ENCODE measurements around the gene SUCLG2.

The SUCLG2 gene

GRCh38 chr3:67495751-67496150 is 158.7 kb downstream of the SUCLG2 start:
- no peak for DNase-seq

DNA sequence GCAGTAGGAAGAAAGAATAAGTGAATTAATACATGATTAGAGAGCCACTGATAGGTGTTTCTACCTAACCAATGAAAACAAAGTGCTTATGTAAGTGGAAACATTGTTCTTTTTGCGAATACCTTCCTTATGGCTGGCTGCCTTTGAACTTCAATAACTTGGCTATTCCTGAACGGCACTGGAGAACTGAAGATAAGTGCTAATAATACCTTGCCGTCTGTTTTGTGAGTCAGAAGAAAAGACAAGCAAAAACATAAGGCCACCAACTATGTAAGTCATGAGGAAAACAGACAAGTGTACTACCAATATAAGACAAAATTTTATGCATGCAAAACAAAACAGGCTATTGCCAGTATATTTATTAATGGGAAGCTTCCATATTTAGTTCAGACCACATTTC is 160.6 kb downstream of the SUCLG2 start:
- no peak for DNase-seq

DNA sequence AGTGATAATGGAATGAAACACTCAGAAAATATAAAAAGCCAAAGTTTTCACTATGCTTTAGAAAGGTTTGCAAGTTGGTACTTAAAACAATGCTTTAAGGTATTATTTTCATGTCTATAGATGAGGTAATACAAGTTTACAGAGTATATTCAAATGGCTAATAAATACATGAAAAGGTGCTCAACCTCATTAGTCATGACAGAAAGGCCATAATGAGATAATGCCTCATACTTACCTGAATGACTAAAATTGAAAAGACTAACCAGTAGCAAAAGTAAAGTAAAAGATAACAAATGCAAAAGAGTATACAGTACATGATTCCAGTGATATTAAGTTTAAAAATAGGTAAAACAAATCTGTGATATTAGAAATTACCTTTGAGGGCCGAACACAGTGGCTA is 163.8 kb downstream of the SUCLG2 start:
- DNase-seq = no peak

DNA sequence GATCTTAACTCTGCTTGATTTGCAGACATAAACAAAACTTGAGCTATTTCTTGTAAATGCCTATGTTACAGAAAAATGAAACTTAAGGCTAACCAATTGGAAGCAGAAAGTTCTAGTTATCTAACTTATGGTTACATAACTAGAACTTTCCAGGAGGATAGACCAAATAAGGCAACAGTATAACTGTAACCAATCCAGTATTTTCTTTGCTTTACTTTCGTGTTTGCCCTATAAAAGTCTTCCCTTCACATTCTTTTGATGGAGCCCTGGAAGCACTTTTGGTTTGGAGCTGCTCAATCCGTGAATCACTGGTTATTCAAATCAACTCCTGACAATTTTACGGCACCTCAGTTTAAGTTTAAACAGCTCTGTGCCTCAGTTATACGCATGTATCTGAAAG is 164.6 kb downstream of the SUCLG2 start:
- DNase-seq = no peak

GRCh38 chr3:67487564-67488114 is 166.8 kb downstream of the SUCLG2 start:
- DNase-seq = no peak

- no peak for DNase-seq
These were observed 167.5 kb downstream of the SUCLG2 start for GRCh38 chr3:67486883-67487282.

DNA sequence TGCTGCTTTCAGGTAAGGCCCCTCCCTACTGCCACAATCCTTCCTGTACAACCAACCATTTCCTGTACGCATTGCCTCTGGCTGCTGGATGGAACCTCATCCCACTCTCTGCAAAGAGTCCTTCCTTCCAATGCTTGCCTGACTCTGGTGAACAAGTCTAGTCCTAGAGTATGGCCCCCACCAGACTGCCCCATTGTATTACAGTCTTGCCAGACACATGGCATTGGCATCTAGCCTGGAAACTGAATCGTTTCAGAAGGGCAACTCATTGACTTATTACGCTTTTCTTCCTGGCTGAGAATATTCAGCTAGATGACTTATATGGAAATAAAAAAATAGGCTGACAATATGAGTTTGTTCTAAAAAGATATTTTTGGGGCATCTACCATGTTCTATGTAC is 170.3 kb downstream of the SUCLG2 start:
- no peak for DNase-seq

GRCh38 chr3:67481126-67481525 is 173.3 kb downstream of the SUCLG2 start:
- DNase-seq = no peak

GRCh38 chr3:67478423-67478822 is 176.0 kb downstream of the SUCLG2 start:
- DNase-seq = no peak

- no peak for DNase-seq
These were observed 180.1 kb downstream of the SUCLG2 start for GRCh38 chr3:67474311-67474710.

- no peak for DNase-seq
These were observed 181.7 kb downstream of the SUCLG2 start for GRCh38 chr3:67472674-67473201.

- no peak for DNase-seq
These were observed 184.2 kb downstream of the SUCLG2 start for GRCh38 chr3:67470207-67470606.

GRCh38 chr3:67468511-67468910 is 185.9 kb downstream of the SUCLG2 start:
- DNase-seq = no peak

- no peak for DNase-seq
These were observed 190.8 kb downstream of the SUCLG2 start for GRCh38 chr3:67463656-67464055.

DNA sequence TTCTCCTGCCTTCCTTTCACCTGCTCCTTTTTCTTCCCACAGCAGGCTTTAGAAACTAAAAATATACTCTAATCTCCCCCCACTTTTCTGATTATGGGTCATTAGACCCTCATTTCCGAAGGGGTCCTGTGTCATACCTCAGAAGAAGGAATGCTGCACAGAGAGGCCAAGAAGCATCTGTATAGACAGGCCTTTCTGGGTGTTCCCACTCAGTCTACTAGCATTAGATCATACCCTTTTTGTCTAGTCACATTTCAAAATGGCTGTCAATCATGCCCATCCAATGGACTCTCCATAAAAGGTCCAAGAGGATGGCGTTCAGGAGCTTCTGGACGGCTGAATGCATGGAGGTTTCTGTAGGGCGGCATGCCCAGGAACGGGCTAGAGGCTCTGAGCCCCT is 192.2 kb downstream of the SUCLG2 start:
- DNase-seq = no peak

DNA sequence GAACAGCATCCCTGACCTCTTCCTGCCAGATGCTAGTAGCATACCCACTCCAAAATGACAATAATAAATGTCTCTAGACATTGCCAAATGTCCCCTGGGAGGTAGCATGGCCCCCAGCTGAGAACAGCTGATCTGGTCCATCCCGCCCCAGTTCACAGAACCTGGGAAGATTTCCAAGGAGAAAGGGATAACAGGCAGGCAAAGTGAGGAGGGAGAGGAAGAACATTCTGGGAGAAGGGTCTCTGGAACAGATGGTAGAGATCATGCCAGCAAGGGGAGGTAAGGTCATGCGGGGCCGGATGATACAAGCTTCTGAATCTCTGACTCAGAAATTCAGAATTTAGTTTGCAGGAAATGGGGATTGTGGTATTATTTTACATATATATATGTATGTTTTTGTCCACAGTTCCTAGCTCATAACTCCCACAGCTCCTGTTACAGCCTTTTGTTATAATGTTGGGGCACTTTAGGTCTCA is 192.7 kb downstream of the SUCLG2 start:
- no peak for DNase-seq

- no peak for DNase-seq
These were observed 193.4 kb downstream of the SUCLG2 start for GRCh38 chr3:67460841-67461510.

DNA sequence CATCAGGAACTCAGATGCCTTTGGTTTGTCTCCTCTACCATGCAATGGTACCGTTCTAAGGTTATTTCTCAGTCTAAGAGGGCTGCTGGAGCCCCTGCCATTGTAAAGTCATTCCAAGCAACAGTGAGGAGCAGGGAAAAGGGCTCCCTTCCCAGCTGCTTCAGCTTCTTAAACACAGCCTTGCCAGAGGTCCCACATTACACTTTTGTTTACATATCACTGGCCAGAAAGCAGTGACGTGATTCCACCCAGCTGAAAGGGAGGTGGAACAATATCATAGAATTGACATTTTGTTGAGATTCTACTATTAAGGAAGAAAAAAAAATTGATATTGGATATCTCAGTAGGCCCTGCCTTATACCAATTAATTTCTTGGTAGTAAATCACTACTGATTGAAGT is 194.6 kb downstream of the SUCLG2 start:
- DNase-seq = no peak

- DNase-seq = no peak
These were observed 195.4 kb downstream of the SUCLG2 start for GRCh38 chr3:67458896-67459530.

- DNase-seq = no peak
These were observed 196.0 kb downstream of the SUCLG2 start for GRCh38 chr3:67458408-67458807.

- no peak for DNase-seq
These were observed 200.8 kb downstream of the SUCLG2 start for GRCh38 chr3:67453628-67454027.

DNA sequence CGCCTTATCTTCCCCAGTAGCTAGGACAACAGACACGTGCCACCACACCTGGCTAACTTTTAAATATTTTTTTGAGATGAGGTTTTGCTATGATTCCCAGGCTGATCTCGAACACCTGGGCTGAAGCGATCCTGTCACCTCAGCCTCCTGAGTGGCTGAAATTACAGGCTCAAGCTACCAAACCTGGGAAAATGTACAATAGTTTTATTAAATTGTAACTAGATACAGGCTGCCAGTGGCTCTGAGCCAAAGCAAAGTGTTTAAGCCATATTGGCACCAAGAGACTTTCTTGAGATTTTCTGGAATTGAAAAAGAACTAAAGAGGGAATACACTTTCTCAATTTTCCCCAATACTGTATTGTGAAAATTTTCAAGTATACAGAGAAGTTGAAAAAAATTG is 204.3 kb downstream of the SUCLG2 start:
- DNase-seq = no peak

- DNase-seq = no peak
These were observed 207.0 kb downstream of the SUCLG2 start for GRCh38 chr3:67447393-67447792.

GRCh38 chr3:67437789-67438188 is 216.6 kb downstream of the SUCLG2 start:
- DNase-seq = no peak

Measured in T-helper 9 cell (primary cell).